SK-N-SH (cell line): ENCODE measurements around the gene CDKL4.

ENCODE experiments used
- CTCF ChIP-seq: fragments of 200-600 bp; sonication (generic); IDR thresholded peaks from 2 replicates; pipeline ENCODE4 v1.6.1; 2017; ENCODE audit warnings: antibody characterized with exemption, mild to moderate bottlenecking, moderate library complexity
- EP300 ChIP-seq, 2 experiments: IDR thresholded peaks; 2 replicates each; pipeline versions ENCODE4 v1.4.0 to v1.6.1; 2012; ENCODE audit warnings: borderline replicate concordance in 1 of 2, low read depth in 1 of 2, low read length in 1 of 2
- EZH2phosphoT487 ChIP-seq: fragments of 200-600 bp; sonication (generic); IDR thresholded peaks from 2 replicates; pipeline ENCODE4 v1.6.1; 2017; ENCODE audit warnings: low read depth, mixed run types, mild to moderate bottlenecking, antibody characterized with exemption, moderate library complexity, borderline replicate concordance
- GABPA ChIP-seq: IDR thresholded peaks from 2 replicates; pipeline ENCODE4 v1.4.0; 2012; ENCODE audit warnings: low read depth, mild to moderate bottlenecking
- JUND ChIP-seq: IDR thresholded peaks from 2 replicates; pipeline ENCODE4 v1.4.0; 2012
- MXI1 ChIP-seq: IDR thresholded peaks from 2 replicates; pipeline ENCODE4 v1.6.1; 2012; ENCODE audit warnings: mild to moderate bottlenecking, low read depth, low read length, improper control_type of control experiment
- RFX5 ChIP-seq: IDR thresholded peaks from 2 replicates; pipeline ENCODE4 v1.6.1; 2012; ENCODE audit warnings: mild to moderate bottlenecking, improper control_type of control experiment, low read length
- RXRA ChIP-seq: IDR thresholded peaks from 2 replicates; pipeline ENCODE4 v1.4.0; 2012; ENCODE audit warnings: low read depth, mild to moderate bottlenecking, borderline replicate concordance
- TAF1 ChIP-seq: IDR thresholded peaks from 2 replicates; pipeline ENCODE4 v1.6.1; 2012; ENCODE audit warnings: low read depth, mild to moderate bottlenecking, low read length, moderate library complexity, borderline replicate concordance
- USF2 ChIP-seq: fragments of 150-350 bp; IDR thresholded peaks from 2 replicates; pipeline ENCODE4 v1.6.1; 2017; ENCODE audit warnings: antibody characterized with exemption, low read length, low read depth, borderline replicate concordance
- YY1 ChIP-seq: IDR thresholded peaks from 2 replicates; pipeline ENCODE4 v1.4.0; 2012; ENCODE audit warnings: low read depth, mild to moderate bottlenecking

- TF ChIP-seq CTCF = no peak
- no peak for TF ChIP-seq RXRA
- no peak for TF ChIP-seq YY1
- TF ChIP-seq USF2 = no peak
- no peak for TF ChIP-seq GABPA
- TF ChIP-seq EP300 (IDR thresholded peaks at IDR 0.05; ENCODE audit: borderline replicate concordance in 1 of 2, low read depth in 1 of 2, low read length in 1 of 2) = no peak
- no peak for TF ChIP-seq JUND
- TF ChIP-seq MXI1 = no peak
- no peak for TF ChIP-seq TAF1
- TF ChIP-seq EZH2phosphoT487 = no peak
- TF ChIP-seq RFX5 = no peak
These were observed 27.2 kb downstream of the CDKL4 start for GRCh38 chr2:39216346-39217191.
